ENCODE measurements around the gene PPARG. TPM values are rescaled to one million over a fixed set of nuclear protein-coding genes. Genes with fewer than 3 reads are reported as not detected.

The PPARG gene
- polyA plus RNA-seq, 1 of the 3 experiments (the other 2 are of a cell fraction) = 2.8 TPM

DNA sequence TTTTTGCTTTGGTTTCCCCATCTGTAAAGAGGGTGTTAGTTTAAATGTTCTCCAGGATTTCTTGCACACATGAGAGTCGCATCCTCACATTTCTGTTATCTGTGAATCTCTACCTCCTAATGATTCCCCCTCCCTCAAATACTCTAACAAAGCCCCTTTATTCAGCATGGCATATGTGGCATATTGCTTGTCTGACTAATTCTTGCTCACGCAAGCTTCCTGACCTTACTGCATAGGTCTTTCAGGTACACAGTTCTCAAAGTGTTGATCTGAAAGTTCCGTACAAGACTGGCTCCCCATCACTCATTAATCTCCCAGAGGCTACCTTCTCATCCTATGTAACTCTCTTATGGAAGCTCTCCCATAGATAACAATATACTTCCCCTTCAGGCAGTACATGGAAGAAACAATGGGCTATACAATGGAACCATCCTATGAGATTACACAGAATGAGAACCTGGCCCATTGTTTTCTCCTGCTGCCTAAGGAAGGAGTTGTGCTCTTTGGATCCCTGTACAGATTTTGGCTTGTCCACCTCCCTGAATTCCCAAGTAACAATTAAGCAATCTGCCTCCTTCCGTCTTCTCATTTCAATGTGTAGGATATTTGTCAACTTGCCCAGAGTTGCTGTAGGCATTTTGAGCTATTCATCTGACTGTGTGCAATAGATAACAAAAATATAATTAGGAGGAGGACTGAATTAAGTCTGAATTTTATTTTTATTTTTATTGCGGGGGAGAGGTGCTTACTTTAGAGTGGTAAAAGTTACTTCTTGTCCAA lies 51.0 kb downstream of the PPARG start (continued):
- TF ChIP-seq, protein P1, sequence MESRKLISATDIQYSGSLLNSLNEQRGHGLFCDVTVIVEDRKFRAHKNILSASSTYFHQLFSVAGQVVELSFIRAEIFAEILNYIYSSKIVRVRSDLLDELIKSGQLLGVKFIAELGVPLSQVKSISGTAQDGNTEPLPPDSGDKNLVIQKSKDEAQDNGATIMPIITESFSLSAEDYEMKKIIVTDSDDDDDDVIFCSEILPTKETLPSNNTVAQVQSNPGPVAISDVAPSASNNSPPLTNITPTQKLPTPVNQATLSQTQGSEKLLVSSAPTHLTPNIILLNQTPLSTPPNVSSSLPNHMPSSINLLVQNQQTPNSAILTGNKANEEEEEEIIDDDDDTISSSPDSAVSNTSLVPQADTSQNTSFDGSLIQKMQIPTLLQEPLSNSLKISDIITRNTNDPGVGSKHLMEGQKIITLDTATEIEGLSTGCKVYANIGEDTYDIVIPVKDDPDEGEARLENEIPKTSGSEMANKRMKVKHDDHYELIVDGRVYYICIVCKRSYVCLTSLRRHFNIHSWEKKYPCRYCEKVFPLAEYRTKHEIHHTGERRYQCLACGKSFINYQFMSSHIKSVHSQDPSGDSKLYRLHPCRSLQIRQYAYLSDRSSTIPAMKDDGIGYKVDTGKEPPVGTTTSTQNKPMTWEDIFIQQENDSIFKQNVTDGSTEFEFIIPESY (IDR thresholded peaks at IDR 0.05; ENCODE audit: borderline replicate concordance, low read depth) = no peak

DNA sequence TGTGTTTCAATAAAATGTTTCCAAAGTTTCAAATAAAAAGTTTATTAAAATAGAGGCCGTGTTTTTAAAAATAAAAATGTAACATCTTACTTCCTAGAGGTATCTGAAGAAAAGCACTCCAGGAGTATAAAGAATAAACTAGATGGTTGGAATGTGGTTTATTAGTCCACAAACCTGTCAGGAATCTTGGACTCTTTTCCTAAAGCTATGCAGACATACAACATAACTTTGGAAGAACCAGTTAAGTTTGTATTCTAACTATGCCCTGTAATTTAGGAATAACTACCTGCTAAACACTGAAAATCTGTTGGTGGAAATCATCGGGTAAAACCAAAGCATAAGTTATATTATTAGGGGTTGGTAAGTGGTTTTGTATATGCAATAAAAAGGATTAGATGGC lies 51.6 kb downstream of the PPARG start:
- Histone ChIP-seq H2AFZ (ENCODE audit: low read depth) (no peak overlapping the region), H3K9ac (no peak overlapping the region), H3K9me2 (no peaks in the 10 kb centered on the region), H3K4me1 (ENCODE audit: control insufficient read depth in 1 of 2, insufficient read depth in 2 of 2, low read depth in 1 of 2, low read length in 1 of 2) (peaks cover 0 to 4% of the 10 kb centered on the region in 2 experiments; a peak in 3 of 4 replicates), H3K79me2 (ENCODE audit: insufficient read depth) (no peaks in the 10 kb centered on the region), H3F3A (replicated peaks; ENCODE audit: insufficient read depth) (no peaks in the 10 kb centered on the region), H3K27me3 (ENCODE audit: insufficient read depth) (no peaks in the 10 kb centered on the region), H4K20me1 (ENCODE audit: insufficient read depth) (no peaks in the 10 kb centered on the region), H3K27ac (ENCODE audit: low read depth in 2 of 2, low read length in 1 of 2) (no peak overlapping the region), H3K36me3 (replicated peaks in 1 of 2; ENCODE audit: control insufficient read depth in 1 of 2, insufficient read depth in 2 of 2, low read length in 1 of 2) (no peaks in the 10 kb centered on the region), H3K4me3 (ENCODE audit: low read depth in 2 of 2, low read length in 1 of 2) (no peak overlapping the region), H3K4me2 (no peak overlapping the region), H3K9me3 (no peaks in the 10 kb centered on the region)
- POLR2A ChIA-PET = no interaction called here
- DNase-seq = no peak
- CTCF ChIA-PET = no interaction called here
- WGBS (ENCODE audit: low lambda C conversion rate) = 88% methylated on average over 2 of the region's 2 CpGs
- TF ChIP-seq, protein P2, sequence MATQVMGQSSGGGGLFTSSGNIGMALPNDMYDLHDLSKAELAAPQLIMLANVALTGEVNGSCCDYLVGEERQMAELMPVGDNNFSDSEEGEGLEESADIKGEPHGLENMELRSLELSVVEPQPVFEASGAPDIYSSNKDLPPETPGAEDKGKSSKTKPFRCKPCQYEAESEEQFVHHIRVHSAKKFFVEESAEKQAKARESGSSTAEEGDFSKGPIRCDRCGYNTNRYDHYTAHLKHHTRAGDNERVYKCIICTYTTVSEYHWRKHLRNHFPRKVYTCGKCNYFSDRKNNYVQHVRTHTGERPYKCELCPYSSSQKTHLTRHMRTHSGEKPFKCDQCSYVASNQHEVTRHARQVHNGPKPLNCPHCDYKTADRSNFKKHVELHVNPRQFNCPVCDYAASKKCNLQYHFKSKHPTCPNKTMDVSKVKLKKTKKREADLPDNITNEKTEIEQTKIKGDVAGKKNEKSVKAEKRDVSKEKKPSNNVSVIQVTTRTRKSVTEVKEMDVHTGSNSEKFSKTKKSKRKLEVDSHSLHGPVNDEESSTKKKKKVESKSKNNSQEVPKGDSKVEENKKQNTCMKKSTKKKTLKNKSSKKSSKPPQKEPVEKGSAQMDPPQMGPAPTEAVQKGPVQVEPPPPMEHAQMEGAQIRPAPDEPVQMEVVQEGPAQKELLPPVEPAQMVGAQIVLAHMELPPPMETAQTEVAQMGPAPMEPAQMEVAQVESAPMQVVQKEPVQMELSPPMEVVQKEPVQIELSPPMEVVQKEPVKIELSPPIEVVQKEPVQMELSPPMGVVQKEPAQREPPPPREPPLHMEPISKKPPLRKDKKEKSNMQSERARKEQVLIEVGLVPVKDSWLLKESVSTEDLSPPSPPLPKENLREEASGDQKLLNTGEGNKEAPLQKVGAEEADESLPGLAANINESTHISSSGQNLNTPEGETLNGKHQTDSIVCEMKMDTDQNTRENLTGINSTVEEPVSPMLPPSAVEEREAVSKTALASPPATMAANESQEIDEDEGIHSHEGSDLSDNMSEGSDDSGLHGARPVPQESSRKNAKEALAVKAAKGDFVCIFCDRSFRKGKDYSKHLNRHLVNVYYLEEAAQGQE (IDR thresholded peaks at IDR 0.05; ENCODE audit: low read depth, low read length) = no peak
- TF ChIP-seq, protein P3, sequence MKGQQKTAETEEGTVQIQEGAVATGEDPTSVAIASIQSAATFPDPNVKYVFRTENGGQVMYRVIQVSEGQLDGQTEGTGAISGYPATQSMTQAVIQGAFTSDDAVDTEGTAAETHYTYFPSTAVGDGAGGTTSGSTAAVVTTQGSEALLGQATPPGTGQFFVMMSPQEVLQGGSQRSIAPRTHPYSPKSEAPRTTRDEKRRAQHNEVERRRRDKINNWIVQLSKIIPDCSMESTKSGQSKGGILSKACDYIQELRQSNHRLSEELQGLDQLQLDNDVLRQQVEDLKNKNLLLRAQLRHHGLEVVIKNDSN (IDR thresholded peaks at IDR 0.05; ENCODE audit: borderline replicate concordance, low read depth) = no peak
- TF ChIP-seq POLR2AphosphoS5 (IDR thresholded peaks at IDR 0.05; ENCODE audit: low read depth, low read length) (no peak), TAF1 (IDR thresholded peaks at IDR 0.05; ENCODE audit: borderline replicate concordance, low read depth, low read length) (no peak), SMC3 (IDR thresholded peaks at IDR 0.05; ENCODE audit: low read depth, low read length) (no peak), RAD21 (IDR thresholded peaks at IDR 0.05; ENCODE audit: low read length) (no peak), ELF1 (IDR thresholded peaks at IDR 0.05) (no peak), RCOR1 (IDR thresholded peaks at IDR 0.05; ENCODE audit: low read length) (no peak), NRF1 (IDR thresholded peaks at IDR 0.05; ENCODE audit: low read depth, low read length) (no peak), TEAD4 (IDR thresholded peaks at IDR 0.05; ENCODE audit: borderline replicate concordance, insufficient read depth) (no peak), FOXM1 (IDR thresholded peaks at IDR 0.05; ENCODE audit: low read depth) (no peak), NFIC (IDR thresholded peaks at IDR 0.05; ENCODE audit: borderline replicate concordance) (no peak), YY1 (IDR thresholded peaks at IDR 0.05; ENCODE audit: low read depth) (no peak), FOSL2 (IDR thresholded peaks at IDR 0.05; ENCODE audit: borderline replicate concordance, low read depth) (no peak), JUND (IDR thresholded peaks at IDR 0.05) (no peak), FOXJ3 (CRISPR knock-in tag; IDR thresholded peaks at IDR 0.05) (no peak), EP300 (IDR thresholded peaks at IDR 0.05; ENCODE audit: borderline replicate concordance in 1 of 2, low read depth in 1 of 2, low read length in 1 of 2) (no peak)
- TF ChIP-seq, protein P4, sequence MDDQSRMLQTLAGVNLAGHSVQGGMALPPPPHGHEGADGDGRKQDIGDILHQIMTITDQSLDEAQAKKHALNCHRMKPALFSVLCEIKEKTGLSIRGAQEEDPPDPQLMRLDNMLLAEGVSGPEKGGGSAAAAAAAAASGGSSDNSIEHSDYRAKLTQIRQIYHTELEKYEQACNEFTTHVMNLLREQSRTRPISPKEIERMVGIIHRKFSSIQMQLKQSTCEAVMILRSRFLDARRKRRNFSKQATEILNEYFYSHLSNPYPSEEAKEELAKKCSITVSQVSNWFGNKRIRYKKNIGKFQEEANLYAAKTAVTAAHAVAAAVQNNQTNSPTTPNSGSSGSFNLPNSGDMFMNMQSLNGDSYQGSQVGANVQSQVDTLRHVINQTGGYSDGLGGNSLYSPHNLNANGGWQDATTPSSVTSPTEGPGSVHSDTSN (IDR thresholded peaks at IDR 0.05) = no peak
- TF ChIP-seq, protein P5, sequence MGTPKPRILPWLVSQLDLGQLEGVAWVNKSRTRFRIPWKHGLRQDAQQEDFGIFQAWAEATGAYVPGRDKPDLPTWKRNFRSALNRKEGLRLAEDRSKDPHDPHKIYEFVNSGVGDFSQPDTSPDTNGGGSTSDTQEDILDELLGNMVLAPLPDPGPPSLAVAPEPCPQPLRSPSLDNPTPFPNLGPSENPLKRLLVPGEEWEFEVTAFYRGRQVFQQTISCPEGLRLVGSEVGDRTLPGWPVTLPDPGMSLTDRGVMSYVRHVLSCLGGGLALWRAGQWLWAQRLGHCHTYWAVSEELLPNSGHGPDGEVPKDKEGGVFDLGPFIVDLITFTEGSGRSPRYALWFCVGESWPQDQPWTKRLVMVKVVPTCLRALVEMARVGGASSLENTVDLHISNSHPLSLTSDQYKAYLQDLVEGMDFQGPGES (IDR thresholded peaks at IDR 0.05; ENCODE audit: low read depth, low read length) = no peak

Measured in SK-N-SH (cell line).